Measurements from ENCODE around the gene CMTM7.

Gene CMTM7

GRCh38 chr3:32398531-32398930 lies 6.9 kb downstream of the CMTM7 start:
- Mint-ChIP-seq H3K4me1 (peaks cover 58% of the 10 kb centered on the region), H3K27ac (peak overlapping the region; percentile 75), H3K36me3 (peaks cover 3% of the 10 kb centered on the region), H3K27me3 (no peaks in the 10 kb centered on the region), H3K9me3 (no peaks in the 10 kb centered on the region), H3K4me3 (no peak overlapping the region)
- DNase-seq (ENCODE audit: low spot score in 2 of 2), result no peak
- ATAC-seq (ENCODE audit: low read depth), result no peak

- Mint-ChIP-seq H3K36me3 (peaks cover 3% of the 10 kb centered on the region), H3K27ac (peak overlapping the region; percentile 75), H3K9me3 (no peaks in the 10 kb centered on the region), H3K27me3 (no peaks in the 10 kb centered on the region), H3K4me1 (peaks cover 59% of the 10 kb centered on the region), H3K4me3 (no peak overlapping the region)
- ATAC-seq (ENCODE audit: low read depth) (peak; percentile 28), DNase-seq (ENCODE audit: low spot score in 2 of 2) (peak in 1 of 2 donors; percentile 67)
These were observed 7.5 kb downstream of the CMTM7 start for GRCh38 chr3:32399030-32399620.

DNA sequence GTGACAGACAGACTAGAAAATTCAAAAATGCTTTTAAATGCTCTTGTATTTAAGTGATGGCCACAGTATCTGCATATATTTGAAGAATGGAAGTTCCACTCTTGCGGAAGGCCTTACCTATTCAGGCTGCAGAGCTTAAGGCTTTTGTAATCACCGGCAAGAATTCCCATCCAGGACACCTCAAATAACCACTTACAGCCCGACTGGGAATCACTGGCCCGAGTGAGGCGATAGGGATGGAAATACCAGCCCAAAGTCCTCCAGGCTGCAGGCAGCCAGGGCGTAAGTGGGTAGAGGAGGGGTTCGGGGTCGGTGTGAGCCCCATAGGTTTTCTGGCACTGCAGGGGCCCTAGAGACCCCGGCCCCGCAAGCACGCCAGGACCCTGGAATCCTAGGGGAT lies 9.5 kb downstream of the CMTM7 start:
- H3K36me3 Mint-ChIP-seq, result peaks cover 12% of the 10 kb centered on the region
- peaks cover 48% of the 10 kb centered on the region for H3K4me1 Mint-ChIP-seq
- no peaks in the 10 kb centered on the region for H3K27me3 Mint-ChIP-seq
- DNase-seq (ENCODE audit: low spot score in 2 of 2) (no peak), ATAC-seq (ENCODE audit: low read depth) (no peak)
- H3K9me3 Mint-ChIP-seq, result no peaks in the 10 kb centered on the region
- peak overlapping the region; percentile 97 for H3K4me3 Mint-ChIP-seq
- H3K27ac Mint-ChIP-seq, result peak overlapping the region; percentile 97

- peak in 1 of 2 donors; percentile 52 for DNase-seq (ENCODE audit: low spot score in 2 of 2)
- peak; percentile 81 for ATAC-seq (ENCODE audit: low read depth)
- peaks cover 49% of the 10 kb centered on the region for H3K4me1 Mint-ChIP-seq
- peaks cover 15% of the 10 kb centered on the region for H3K36me3 Mint-ChIP-seq
- peak overlapping the region; percentile 97 for H3K27ac Mint-ChIP-seq
- no peaks in the 10 kb centered on the region for H3K9me3 Mint-ChIP-seq
- H3K4me3 Mint-ChIP-seq, result peak overlapping the region; percentile 97
- H3K27me3 Mint-ChIP-seq, result no peaks in the 10 kb centered on the region
These were observed 10.0 kb downstream of the CMTM7 start for GRCh38 chr3:32401556-32402081.

DNA sequence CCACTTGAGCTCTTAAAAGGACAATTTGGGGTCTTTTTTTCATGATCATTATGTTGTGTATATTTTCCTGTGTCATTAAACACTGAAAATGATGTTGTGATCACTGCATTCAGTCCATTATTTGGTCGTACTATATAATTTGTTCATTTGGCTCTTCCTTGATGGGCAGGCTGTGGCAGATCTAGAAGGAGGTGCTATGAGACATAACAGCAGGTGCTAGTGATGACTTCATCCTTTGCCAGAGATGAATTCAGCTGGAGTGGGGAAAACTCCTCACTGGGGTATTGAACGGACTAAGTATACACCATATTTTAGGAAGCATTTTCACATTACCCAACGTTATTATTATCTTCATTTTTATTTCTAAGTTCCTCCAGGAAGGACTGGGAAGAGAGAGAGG lies 12.0 kb downstream of the CMTM7 start:
- DNase-seq (ENCODE audit: low spot score in 2 of 2) (no peak), ATAC-seq (ENCODE audit: low read depth) (no peak)
- no peaks in the 10 kb centered on the region for H3K9me3 Mint-ChIP-seq
- H3K36me3 Mint-ChIP-seq, result peaks cover 15% of the 10 kb centered on the region
- H3K4me3 Mint-ChIP-seq, result no peak overlapping the region
- peaks cover 35% of the 10 kb centered on the region for H3K4me1 Mint-ChIP-seq
- H3K27me3 Mint-ChIP-seq, result no peaks in the 10 kb centered on the region
- peak overlapping the region; percentile 97 for H3K27ac Mint-ChIP-seq

DNA sequence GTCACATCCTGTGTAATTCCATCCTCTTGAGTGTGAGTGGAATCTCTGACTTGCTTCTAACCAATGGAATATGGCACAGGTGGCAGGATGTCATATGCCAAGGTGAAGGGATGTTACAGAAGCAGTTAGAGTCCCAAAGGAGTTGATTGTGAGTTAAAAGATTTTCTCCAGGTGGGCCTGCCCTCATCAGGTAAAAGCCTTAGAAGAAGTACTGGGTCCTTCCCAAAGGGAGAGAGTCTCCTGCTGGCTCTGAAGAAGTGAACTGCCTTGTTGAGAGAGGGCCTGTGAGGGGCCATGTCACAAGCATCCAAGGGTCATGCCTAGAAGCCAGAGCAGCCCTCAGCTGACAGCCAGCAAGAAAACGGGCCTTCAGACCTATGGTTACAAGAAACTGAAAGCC lies 13.1 kb downstream of the CMTM7 start:
- H3K9me3 Mint-ChIP-seq, result no peaks in the 10 kb centered on the region
- no peak overlapping the region for H3K27ac Mint-ChIP-seq
- peaks cover 36% of the 10 kb centered on the region for H3K4me1 Mint-ChIP-seq
- H3K36me3 Mint-ChIP-seq, result peaks cover 17% of the 10 kb centered on the region
- no peaks in the 10 kb centered on the region for H3K27me3 Mint-ChIP-seq
- ATAC-seq (ENCODE audit: low read depth) (no peak), DNase-seq (ENCODE audit: low spot score in 2 of 2) (no peak)
- no peak overlapping the region for H3K4me3 Mint-ChIP-seq

GRCh38 chr3:32405155-32405554 lies 13.5 kb downstream of the CMTM7 start:
- Mint-ChIP-seq H3K36me3 (peaks cover 20% of the 10 kb centered on the region), H3K4me1 (peaks cover 39% of the 10 kb centered on the region), H3K4me3 (no peak overlapping the region), H3K27ac (no peak overlapping the region), H3K27me3 (no peaks in the 10 kb centered on the region), H3K9me3 (no peaks in the 10 kb centered on the region)
- DNase-seq (ENCODE audit: low spot score in 2 of 2), result no peak
- ATAC-seq (ENCODE audit: low read depth), result no peak

DNA sequence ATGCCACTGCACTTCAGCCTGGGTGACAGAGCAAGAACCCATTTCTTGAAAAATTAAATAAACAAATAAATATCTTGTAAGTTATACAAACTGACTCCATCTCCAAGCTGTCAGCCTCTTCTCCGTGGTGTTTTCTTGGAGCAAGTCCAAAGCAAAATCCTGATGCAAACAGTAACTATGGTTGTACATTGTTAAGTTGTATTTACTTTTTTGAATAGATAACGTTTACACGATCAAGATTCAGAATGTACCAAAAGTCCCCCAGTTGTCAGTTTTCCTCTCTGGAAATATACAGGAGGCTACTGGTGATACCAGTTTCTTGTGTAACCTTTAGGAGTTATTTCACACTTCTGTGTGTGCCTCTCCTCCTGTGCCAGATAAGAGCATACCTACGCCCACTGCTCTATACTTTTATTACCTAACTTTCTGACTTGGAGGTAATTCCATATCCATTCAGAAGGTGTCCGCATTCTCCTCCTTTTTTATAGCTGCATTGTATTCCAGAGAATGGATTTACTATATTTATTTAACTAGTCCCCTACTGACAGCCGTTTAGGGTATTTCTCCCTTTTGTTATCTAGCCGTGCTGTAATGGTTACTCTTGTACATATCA lies 14.2 kb downstream of the CMTM7 start:
- Mint-ChIP-seq H3K36me3 (peaks cover 20% of the 10 kb centered on the region), H3K27me3 (no peaks in the 10 kb centered on the region), H3K27ac (no peak overlapping the region), H3K4me1 (peaks cover 37% of the 10 kb centered on the region), H3K4me3 (no peak overlapping the region), H3K9me3 (no peaks in the 10 kb centered on the region)
- no peak for DNase-seq (ENCODE audit: low spot score in 2 of 2)
- no peak for ATAC-seq (ENCODE audit: low read depth)

- H3K4me1 Mint-ChIP-seq, result peaks cover 36% of the 10 kb centered on the region
- H3K4me3 Mint-ChIP-seq, result no peak overlapping the region
- peaks cover 24% of the 10 kb centered on the region for H3K36me3 Mint-ChIP-seq
- H3K9me3 Mint-ChIP-seq, result no peaks in the 10 kb centered on the region
- no peak for ATAC-seq (ENCODE audit: low read depth)
- DNase-seq (ENCODE audit: low spot score in 2 of 2), result no peak
- H3K27me3 Mint-ChIP-seq, result no peaks in the 10 kb centered on the region
- H3K27ac Mint-ChIP-seq, result no peak overlapping the region
These were observed 15.1 kb downstream of the CMTM7 start for GRCh38 chr3:32406486-32407408.

DNA sequence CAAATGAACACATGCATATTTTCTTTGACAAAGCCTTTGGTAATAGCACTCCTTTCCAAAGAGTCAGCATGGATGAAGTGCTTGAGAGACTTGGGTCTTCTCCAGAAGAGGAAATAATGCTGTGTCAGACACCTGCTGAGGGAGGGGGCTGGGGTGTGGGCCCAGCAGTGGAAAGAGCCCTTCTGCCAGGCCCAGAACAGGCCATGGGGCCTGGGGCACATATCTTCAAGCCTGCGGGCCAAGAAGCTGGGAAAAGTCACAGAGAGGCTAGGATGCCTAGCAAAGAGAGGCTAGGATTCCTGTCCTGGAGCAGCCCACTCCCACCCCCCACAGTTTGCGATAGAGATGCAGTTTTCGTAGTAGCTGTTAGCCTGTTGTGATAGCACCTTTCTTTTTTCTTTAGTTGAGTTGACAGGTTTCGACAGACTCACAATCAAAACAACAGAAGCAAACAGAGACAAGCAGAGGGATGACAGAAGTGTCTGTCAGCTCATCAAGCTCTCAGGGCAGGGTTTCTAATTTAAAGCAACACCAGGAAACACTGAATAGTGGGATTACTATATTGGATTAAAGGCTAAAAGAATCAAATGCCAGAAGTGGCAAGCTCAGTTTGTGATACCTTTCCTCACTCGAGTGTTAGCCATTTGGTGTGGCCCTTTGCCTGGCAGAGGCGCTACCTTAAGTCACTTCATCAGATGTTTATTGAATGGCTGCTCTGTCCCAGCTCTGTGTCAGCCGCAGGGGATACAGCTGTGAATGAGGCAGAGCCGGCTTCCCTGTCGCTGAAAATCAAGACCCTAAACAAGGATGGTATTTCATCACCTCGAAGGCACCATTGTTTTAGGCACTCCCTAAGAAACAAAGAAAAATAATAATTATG lies 19.0 kb downstream of the CMTM7 start:
- Mint-ChIP-seq H3K9me3 (no peaks in the 10 kb centered on the region), H3K4me1 (peaks cover 34% of the 10 kb centered on the region), H3K27ac (peak overlapping the region; percentile 29), H3K27me3 (no peaks in the 10 kb centered on the region), H3K4me3 (no peak overlapping the region), H3K36me3 (peaks cover 20% of the 10 kb centered on the region)
- DNase-seq (ENCODE audit: low spot score in 2 of 2) (no peak), ATAC-seq (ENCODE audit: low read depth) (no peak)

DNA sequence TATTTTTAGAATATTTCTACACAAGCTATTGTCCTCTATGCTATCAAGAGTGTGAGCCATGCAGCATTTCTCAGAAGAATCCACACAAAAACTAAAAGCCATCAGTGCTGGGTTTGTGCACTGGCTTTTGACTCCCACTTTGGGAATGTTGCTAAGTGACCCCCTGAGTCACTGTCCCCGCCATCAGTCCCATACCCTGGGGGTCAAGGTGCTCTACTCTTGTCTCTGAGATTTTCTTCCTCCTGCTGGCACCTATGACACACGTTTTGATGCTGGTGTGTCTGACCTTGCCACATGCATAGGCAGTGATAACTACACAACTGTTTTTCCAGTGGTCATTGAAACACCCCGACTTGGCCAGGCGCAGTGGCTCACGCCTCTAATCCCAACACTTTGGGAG lies 19.8 kb downstream of the CMTM7 start:
- Mint-ChIP-seq H3K4me1 (peaks cover 37% of the 10 kb centered on the region), H3K9me3 (no peaks in the 10 kb centered on the region), H3K36me3 (peaks cover 14% of the 10 kb centered on the region), H3K4me3 (no peak overlapping the region), H3K27me3 (no peaks in the 10 kb centered on the region), H3K27ac (no peak overlapping the region)
- DNase-seq (ENCODE audit: low spot score in 2 of 2) (no peak), ATAC-seq (ENCODE audit: low read depth) (no peak)

DNA sequence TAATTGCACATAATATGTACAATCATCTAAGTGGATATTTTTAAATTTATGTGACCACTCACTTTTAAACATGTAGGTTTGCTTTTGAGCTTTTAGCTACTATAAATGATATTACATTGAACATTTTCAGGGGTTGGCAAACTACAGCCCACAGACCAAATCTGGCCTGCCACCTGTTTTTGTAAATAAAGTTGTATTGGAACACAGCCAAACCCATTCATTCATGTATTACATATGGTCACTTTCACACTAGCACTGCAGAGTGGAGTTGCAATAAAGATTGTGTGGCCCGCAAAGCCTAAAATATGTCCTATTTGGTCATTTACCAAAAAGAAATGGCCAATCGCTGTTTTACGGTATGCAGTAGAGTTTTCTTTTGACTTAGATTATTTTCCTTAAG lies 21.2 kb downstream of the CMTM7 start:
- DNase-seq (ENCODE audit: low spot score in 2 of 2), result no peak
- H3K9me3 Mint-ChIP-seq, result no peaks in the 10 kb centered on the region
- H3K36me3 Mint-ChIP-seq, result peaks cover 12% of the 10 kb centered on the region
- H3K4me1 Mint-ChIP-seq, result peaks cover 37% of the 10 kb centered on the region
- no peak overlapping the region for H3K4me3 Mint-ChIP-seq
- H3K27ac Mint-ChIP-seq, result no peak overlapping the region
- ATAC-seq (ENCODE audit: low read depth), result no peak
- no peaks in the 10 kb centered on the region for H3K27me3 Mint-ChIP-seq

- Mint-ChIP-seq H3K4me1 (peaks cover 42% of the 10 kb centered on the region), H3K27me3 (no peaks in the 10 kb centered on the region), H3K27ac (peak overlapping the region; percentile 92), H3K36me3 (peaks cover 12% of the 10 kb centered on the region), H3K4me3 (peak overlapping the region; percentile 14), H3K9me3 (no peaks in the 10 kb centered on the region)
- ATAC-seq (ENCODE audit: low read depth) (no peak), DNase-seq (ENCODE audit: low spot score in 2 of 2) (no peak)
These were observed 22.3 kb downstream of the CMTM7 start for GRCh38 chr3:32413845-32414521.
